Ectodermal cell (in vitro differentiated cells): Measurements from ENCODE around the gene KIF3A.

Source experiments
- H3K27ac ChIP-seq: 2 replicates; pipeline ENCODE4 v1.7.0; 2013; ENCODE audit warnings: mild to moderate bottlenecking, low read depth, low read length; ENCODE audit not compliant: insufficient read depth, poor library complexity, severe bottlenecking
- H3K27me3 ChIP-seq: 2 replicates; pipeline ENCODE4 v1.7.0; 2013; ENCODE audit warnings: mild to moderate bottlenecking, low read length; ENCODE audit not compliant: insufficient read depth, control insufficient read depth, poor library complexity, severe bottlenecking
- H3K36me3 ChIP-seq: one replicate; pipeline ENCODE4 v1.7.0; 2013; ENCODE audit warnings: low read length; ENCODE audit not compliant: control insufficient read depth, insufficient read depth
- H3K4me1 ChIP-seq: one replicate; pipeline ENCODE4 v1.7.0; 2013; ENCODE audit warnings: low read length; ENCODE audit not compliant: control insufficient read depth, insufficient read depth
- H3K4me3 ChIP-seq: 2 replicates; pipeline ENCODE4 v1.7.0; 2013; ENCODE audit warnings: low read depth, low read length, control low read depth; ENCODE audit not compliant: insufficient read depth
- H3K9me3 ChIP-seq: 2 replicates; pipeline ENCODE4 v1.7.0; 2013; ENCODE audit warnings: mild to moderate bottlenecking, low read length, moderate library complexity; ENCODE audit not compliant: control insufficient read depth
- WGBS, 2 experiments: methylation state at CpG; one replicate each; pipeline ENCODE4 v1.1.7; 2013; ENCODE audit warnings: missing lambda C conversion rate in 2 of 2; 5-methylcytosine and 5-hydroxymethylcytosine counted together

The KIF3A gene

GRCh38 chr5:132746954-132747615 lies 9.7 kb upstream of the KIF3A start, which contains the start of gene CCNI2:
TSS of gene CCNI2 (plus strand) at chr5:132747426. CDS start at chr5:132747496, 70 bp downstream.
- Histone ChIP-seq H3K4me3 (peak within 1 kb of the TSS; percentile 26), H3K4me1 (no peaks in the 10 kb centered on the region), H3K36me3 (no peaks in the 10 kb centered on the region), H3K27me3 (peaks cover 74% of the 10 kb centered on the region), H3K27ac (no peak within 1 kb of the TSS), H3K9me3 (no peaks in the 10 kb centered on the region)
- 2% methylated on average over 59 of the region's 59 CpGs for WGBS, 2 experiments

GRCh38 chr5:132746592-132746953 lies 9.2 kb upstream of the KIF3A start:
- Histone ChIP-seq H3K4me1 (no peaks in the 10 kb centered on the region), H3K27me3 (peaks cover 74% of the 10 kb centered on the region), H3K4me3 (no peak overlapping the region), H3K36me3 (no peaks in the 10 kb centered on the region), H3K9me3 (no peaks in the 10 kb centered on the region), H3K27ac (no peak overlapping the region)
- WGBS, 2 experiments = 55 to 58% methylated on average over 2 of the region's 3 CpGs

GRCh38 chr5:132744659-132745058 lies 7.3 kb upstream of the KIF3A start:
- Histone ChIP-seq H3K27ac (no peak overlapping the region), H3K27me3 (peaks cover 56% of the 10 kb centered on the region)
- 87 to 88% methylated on average over 1 to 2 of the region's 2 CpGs for WGBS, 2 experiments

GRCh38 chr5:132742626-132743025 lies 5.3 kb upstream of the KIF3A start:
- WGBS, 2 experiments = 92 to 94% methylated on average over 3 to 5 of the region's 5 CpGs
- no peaks in the 10 kb centered on the region for H3K4me1 ChIP-seq
- no peak overlapping the region for H3K27ac ChIP-seq
- no peaks in the 10 kb centered on the region for H3K9me3 ChIP-seq
- no peak overlapping the region for H3K4me3 ChIP-seq
- no peaks in the 10 kb centered on the region for H3K36me3 ChIP-seq
- H3K27me3 ChIP-seq = peaks cover 36% of the 10 kb centered on the region

More at GRCh38 chr5:132744659-132745058, 7.3 kb upstream of the KIF3A start:
- Histone ChIP-seq H3K4me3 (no peak overlapping the region), H3K4me1 (no peaks in the 10 kb centered on the region), H3K36me3 (no peaks in the 10 kb centered on the region), H3K9me3 (no peaks in the 10 kb centered on the region)

- no peaks in the 10 kb centered on the region for H3K36me3 ChIP-seq
- H3K27ac ChIP-seq = no peak overlapping the region
- no peaks in the 10 kb centered on the region for H3K4me1 ChIP-seq
- H3K27me3 ChIP-seq = peaks cover 31% of the 10 kb centered on the region
- WGBS, 2 experiments = 91 to 93% methylated on average over 1 to 2 of the region's 2 CpGs
- no peaks in the 10 kb centered on the region for H3K9me3 ChIP-seq
- no peak overlapping the region for H3K4me3 ChIP-seq
Observed at GRCh38 chr5:132742158-132742557, 4.8 kb upstream of the KIF3A start.

GRCh38 chr5:132739232-132739631 lies 1.9 kb upstream of the KIF3A start:
- no peaks in the 10 kb centered on the region for H3K9me3 ChIP-seq
- H3K27me3 ChIP-seq = peaks cover 5% of the 10 kb centered on the region
- no peaks in the 10 kb centered on the region for H3K36me3 ChIP-seq
- H3K4me1 ChIP-seq = no peaks in the 10 kb centered on the region
- no peak overlapping the region for H3K27ac ChIP-seq
- no peak overlapping the region for H3K4me3 ChIP-seq
- WGBS, 2 experiments = 79 to 94% methylated on average over 1 of the region's 1 CpG

GRCh38 chr5:132737982-132738681 lies 786 bp upstream of the KIF3A start:
- no peak overlapping the region for H3K27ac ChIP-seq
- H3K9me3 ChIP-seq = no peaks in the 10 kb centered on the region
- H3K27me3 ChIP-seq = peaks cover 5% of the 10 kb centered on the region
- no peaks in the 10 kb centered on the region for H3K36me3 ChIP-seq
- H3K4me1 ChIP-seq = no peaks in the 10 kb centered on the region
- WGBS, 2 experiments = 75 to 83% methylated on average over 9 of the region's 9 CpGs
- peak overlapping the region; percentile 59 for H3K4me3 ChIP-seq

GRCh38 chr5:132734687-132735086 lies 2.7 kb downstream of the KIF3A start:
- Histone ChIP-seq H3K27me3 (no peaks in the 10 kb centered on the region), H3K36me3 (no peaks in the 10 kb centered on the region), H3K4me1 (no peaks in the 10 kb centered on the region), H3K27ac (no peak overlapping the region), H3K4me3 (no peak overlapping the region), H3K9me3 (no peaks in the 10 kb centered on the region)
- 93 to 96% methylated on average over 1 of the region's 2 CpGs for WGBS, 2 experiments

- H3K27me3 ChIP-seq = no peaks in the 10 kb centered on the region
- WGBS, 2 experiments = 92 to 96% methylated on average over 2 of the region's 2 CpGs
- no peaks in the 10 kb centered on the region for H3K4me1 ChIP-seq
- H3K4me3 ChIP-seq = no peak overlapping the region
- H3K27ac ChIP-seq = no peak overlapping the region
- no peaks in the 10 kb centered on the region for H3K36me3 ChIP-seq
- no peaks in the 10 kb centered on the region for H3K9me3 ChIP-seq
Observed at GRCh38 chr5:132733499-132734148, 3.7 kb downstream of the KIF3A start.

- Histone ChIP-seq H3K4me1 (no peaks in the 10 kb centered on the region), H3K27ac (no peak overlapping the region), H3K27me3 (no peaks in the 10 kb centered on the region), H3K9me3 (no peaks in the 10 kb centered on the region), H3K4me3 (no peak overlapping the region), H3K36me3 (no peaks in the 10 kb centered on the region)
- 88 to 96% methylated on average over 8 to 9 of the region's 10 CpGs for WGBS, 2 experiments
Observed at GRCh38 chr5:132729896-132730295, 7.5 kb downstream of the KIF3A start.
